Measurements from ENCODE around the gene SIK2.
"Not testable (repeated sequence)": the region's sequence is repeated elsewhere in the genome, so short reads cannot be mapped to it uniquely, and the experiment has no call there.

SIK2 gene

GRCh38 chr11:111693224-111693937 lies 91.1 kb downstream of the SIK2 start:
- in situ Hi-C loops (cut with MboI; ENCODE audit: low sequenced_read_pairs), result no loop called here

- in situ Hi-C loops (cut with MboI; ENCODE audit: low sequenced_read_pairs), result no loop called here
Measured at GRCh38 chr11:111694851-111695250, 92.6 kb downstream of the SIK2 start.

GRCh38 chr11:111696556-111696955 lies 94.3 kb downstream of the SIK2 start:
- in situ Hi-C loops (cut with MboI; ENCODE audit: low sequenced_read_pairs), result no loop called here

GRCh38 chr11:111697933-111698371 lies 95.7 kb downstream of the SIK2 start:
- in situ Hi-C loops (cut with MboI; ENCODE audit: low sequenced_read_pairs), result no loop called here

GRCh38 chr11:111698852-111699559 lies 96.8 kb downstream of the SIK2 start:
- in situ Hi-C loops (cut with MboI; ENCODE audit: low sequenced_read_pairs), result no loop called here

- in situ Hi-C loops (cut with MboI; ENCODE audit: low sequenced_read_pairs), result no loop called here
Measured at GRCh38 chr11:111699579-111700156, 97.4 kb downstream of the SIK2 start.

GRCh38 chr11:111700162-111700561 lies 97.9 kb downstream of the SIK2 start:
- in situ Hi-C loops (cut with MboI; ENCODE audit: low sequenced_read_pairs), result no loop called here

- in situ Hi-C loops (cut with MboI; ENCODE audit: low sequenced_read_pairs), result no loop called here
Measured at GRCh38 chr11:111702623-111703022, 100.4 kb downstream of the SIK2 start.

GRCh38 chr11:111703576-111703975 lies 101.3 kb downstream of the SIK2 start:
- in situ Hi-C loops (cut with MboI; ENCODE audit: low sequenced_read_pairs), result no loop called here

- in situ Hi-C loops (cut with MboI; ENCODE audit: low sequenced_read_pairs), result no loop called here
Measured at GRCh38 chr11:111707039-111707690, 104.9 kb downstream of the SIK2 start.

GRCh38 chr11:111707691-111708067 lies 105.4 kb downstream of the SIK2 start:
- in situ Hi-C loops (cut with MboI; ENCODE audit: low sequenced_read_pairs), result no loop called here

GRCh38 chr11:111714522-111714921 lies 112.3 kb downstream of the SIK2 start:
- in situ Hi-C loops (cut with MboI; ENCODE audit: low sequenced_read_pairs), result no loop called here

- in situ Hi-C loops (cut with MboI; ENCODE audit: low sequenced_read_pairs), result no loop called here
Measured at GRCh38 chr11:111715142-111715816, 113.0 kb downstream of the SIK2 start.

GRCh38 chr11:111717660-111718059 lies 115.4 kb downstream of the SIK2 start:
- in situ Hi-C loops (cut with MboI; ENCODE audit: low sequenced_read_pairs), result not testable (repeated sequence)

- in situ Hi-C loops (cut with MboI; ENCODE audit: low sequenced_read_pairs), result no loop called here
Measured at GRCh38 chr11:111718436-111718835, 116.2 kb downstream of the SIK2 start.

- in situ Hi-C loops (cut with MboI; ENCODE audit: low sequenced_read_pairs), result no loop called here
Measured at GRCh38 chr11:111718859-111719258, 116.6 kb downstream of the SIK2 start.

- in situ Hi-C loops (cut with MboI; ENCODE audit: low sequenced_read_pairs), result no loop called here
Measured at GRCh38 chr11:111719379-111719778, 117.1 kb downstream of the SIK2 start.

- in situ Hi-C loops (cut with MboI; ENCODE audit: low sequenced_read_pairs), result no loop called here
Measured at GRCh38 chr11:111720801-111721494, 118.7 kb downstream of the SIK2 start.

- in situ Hi-C loops (cut with MboI; ENCODE audit: low sequenced_read_pairs), result no loop called here
Measured at GRCh38 chr11:111722501-111722900, 120.3 kb downstream of the SIK2 start.

GRCh38 chr11:111723595-111723994 lies 121.3 kb downstream of the SIK2 start:
- in situ Hi-C loops (cut with MboI; ENCODE audit: low sequenced_read_pairs), result no loop called here
